ENCODE results near the gene NEIL3.

DNA sequence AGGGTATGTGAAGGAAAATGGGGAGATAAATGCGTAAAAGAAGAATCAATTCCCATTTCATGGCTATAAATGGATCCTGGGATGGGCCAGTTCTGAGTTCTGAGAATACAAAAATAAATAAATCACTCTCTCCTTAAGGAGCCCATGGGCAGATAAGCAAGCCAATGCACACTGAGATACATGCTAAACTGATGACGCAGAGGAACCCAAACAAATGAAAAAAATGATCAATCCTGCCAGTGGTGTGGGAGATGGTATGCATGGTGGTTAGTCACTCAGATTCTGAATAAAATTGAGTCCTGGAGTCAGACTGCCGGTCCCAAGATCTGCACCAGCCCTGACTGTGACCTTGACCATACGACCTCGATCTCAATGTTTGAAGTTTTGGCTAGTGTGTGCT lies 59.7 kb downstream of the NEIL3 start:
- TF ChIP-seq CTCF (IDR thresholded peaks at IDR 0.05; ENCODE audit: low read depth, low read length, poor library complexity, severe bottlenecking) (no peak), EZH2phosphoT487 (IDR thresholded peaks at IDR 0.05; ENCODE audit: borderline replicate concordance, low read length) (no peak)
